Embryonic facial prominence (tissue), 1 donor: Measurements from ENCODE around the gene COL6A2.
"Not testable (repeated sequence)": the region's sequence is repeated elsewhere in the genome, so short reads cannot be mapped to it uniquely, and the experiment has no call there.

Experiments
- DNase-seq: peaks from one replicate; pipeline ENCODE4 v3.0.0-alpha.2; 2016; ENCODE audit errors: extremely low spot score

COL6A2 gene

DNA sequence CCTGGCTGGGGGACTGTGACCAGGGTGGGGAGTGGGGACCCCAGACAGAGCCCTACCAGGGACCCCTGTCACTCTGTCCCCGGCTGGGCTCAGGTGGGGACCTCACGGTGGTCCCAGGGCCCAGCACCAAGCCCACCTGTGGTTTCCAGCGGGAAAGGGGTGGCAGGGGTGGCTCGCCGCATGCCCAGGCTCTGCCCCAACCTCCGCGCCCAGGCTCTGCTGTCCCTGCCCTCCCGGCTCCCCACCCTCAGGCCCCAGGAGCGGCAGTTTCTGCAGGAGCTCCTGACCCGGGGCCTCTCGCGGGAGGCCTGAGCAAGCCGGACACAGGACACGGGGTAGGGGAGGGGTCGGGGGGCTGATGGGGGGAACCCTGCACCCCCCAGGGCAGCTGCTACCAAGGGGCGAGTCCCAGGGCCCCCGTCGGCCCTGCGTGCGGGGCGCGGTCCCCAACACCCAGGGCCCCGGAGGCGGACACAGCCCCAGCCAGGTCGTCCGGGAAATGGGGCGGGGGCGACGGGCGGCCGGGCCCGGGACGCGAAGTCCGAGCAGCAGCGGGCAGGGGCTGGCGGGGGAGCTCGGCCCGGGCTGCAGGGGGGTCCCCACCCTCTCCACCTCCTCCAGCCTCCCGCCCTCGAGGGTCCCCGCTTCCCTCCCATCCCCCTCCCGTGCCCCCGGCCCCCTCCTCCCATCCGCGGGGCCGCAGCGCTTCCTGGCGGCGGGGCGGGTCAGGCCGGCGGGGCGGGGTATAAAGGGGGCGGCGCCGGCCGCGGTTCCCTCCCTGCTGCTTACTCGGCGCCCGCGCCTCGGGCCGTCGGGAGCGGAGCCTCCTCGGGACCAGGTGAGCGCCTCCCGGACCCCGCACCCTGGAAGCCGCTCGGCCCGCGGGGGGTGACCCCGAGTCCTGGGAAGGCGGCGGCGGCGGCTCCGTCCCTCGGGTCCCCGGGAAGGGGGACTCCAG is at the start of gene COL6A2:
COL6A2 (plus strand) TSS at position 777 of the 958 bp plus-strand sequence.
- DNase-seq = peak; percentile 38

DNA sequence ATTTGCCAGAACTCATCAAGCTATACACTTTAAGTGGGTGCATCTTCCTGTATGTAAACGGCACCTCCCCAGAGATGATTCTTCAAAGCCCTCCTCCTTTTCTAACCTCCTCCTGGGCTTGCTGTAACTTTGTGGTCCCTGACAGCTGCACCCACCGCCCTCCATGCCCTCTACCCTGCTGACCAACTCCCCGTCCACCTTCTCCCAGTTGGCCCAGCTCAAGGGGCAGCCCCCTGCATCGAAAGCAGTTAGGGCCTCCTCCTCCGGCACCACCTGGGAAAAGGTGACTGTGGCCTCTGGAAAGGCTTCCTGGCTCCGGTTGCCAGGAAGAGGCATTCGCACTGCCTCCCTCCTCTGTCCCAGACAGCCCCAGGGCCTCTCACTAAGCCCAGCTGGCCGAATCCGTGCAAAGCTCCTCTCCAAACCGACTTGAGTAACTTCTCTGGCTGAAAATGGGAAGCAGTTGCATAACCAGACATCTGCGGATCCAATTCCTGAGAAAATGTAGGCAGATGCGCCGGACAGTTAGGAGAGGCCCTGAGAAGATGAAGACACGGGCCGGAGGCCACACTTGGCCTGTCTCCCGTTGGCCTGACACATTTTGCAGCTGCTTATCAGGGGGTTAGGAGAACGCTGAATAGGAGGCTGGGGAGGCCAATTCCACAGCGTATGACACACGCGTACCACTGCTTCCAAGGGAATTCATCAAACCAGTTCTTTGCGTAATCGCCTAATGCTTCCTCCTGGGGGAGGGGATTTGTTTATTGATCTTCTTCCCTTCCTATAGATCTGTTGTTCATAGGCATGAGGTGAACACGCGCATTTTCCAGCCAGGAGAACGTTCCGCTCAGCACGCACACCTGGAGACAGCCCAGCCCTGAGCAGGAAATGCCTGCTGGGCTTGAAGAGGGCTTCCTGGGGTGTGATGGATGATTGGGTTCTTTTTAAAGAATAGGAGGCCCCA is 48.7 kb upstream of the COL6A2 start:
- no peak for DNase-seq

DNA sequence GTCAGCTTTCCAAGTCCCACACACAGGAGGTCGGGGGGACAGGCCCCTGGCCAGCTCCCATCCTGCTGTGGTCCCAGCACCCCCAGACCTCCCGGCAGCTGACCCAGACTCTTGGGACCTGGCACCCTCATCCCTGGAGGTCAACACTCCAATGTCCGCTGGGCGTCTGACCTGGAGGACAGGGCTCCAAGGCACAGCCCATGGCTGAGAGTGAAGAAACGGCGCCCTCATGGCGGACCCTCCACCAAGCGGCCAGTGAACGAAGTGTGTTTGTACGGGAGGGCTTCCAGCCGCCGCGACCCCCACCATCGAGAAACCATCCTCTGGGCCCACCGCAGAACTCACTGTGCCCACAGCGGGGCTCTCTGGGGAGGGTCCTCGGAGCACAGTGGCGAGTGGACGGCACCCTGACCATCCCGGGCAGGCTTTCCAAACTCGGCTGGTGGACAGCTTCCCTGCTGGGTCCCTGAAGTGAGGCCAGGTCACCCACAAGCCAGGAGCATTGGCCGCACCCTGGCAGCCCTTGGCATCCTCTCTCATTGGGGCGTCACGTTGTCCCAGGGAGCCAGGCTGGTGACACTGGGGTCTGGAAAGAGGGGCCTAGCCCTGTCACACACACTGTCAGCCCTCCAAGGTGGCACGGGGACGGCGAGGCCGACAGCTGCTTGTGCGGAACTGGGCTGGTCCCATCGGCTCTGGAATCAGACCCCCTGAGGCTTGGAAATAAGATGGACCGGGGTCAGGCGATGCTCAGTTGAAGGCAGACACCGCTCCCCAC is 47.8 kb upstream of the COL6A2 start:
- DNase-seq = no peak

DNA sequence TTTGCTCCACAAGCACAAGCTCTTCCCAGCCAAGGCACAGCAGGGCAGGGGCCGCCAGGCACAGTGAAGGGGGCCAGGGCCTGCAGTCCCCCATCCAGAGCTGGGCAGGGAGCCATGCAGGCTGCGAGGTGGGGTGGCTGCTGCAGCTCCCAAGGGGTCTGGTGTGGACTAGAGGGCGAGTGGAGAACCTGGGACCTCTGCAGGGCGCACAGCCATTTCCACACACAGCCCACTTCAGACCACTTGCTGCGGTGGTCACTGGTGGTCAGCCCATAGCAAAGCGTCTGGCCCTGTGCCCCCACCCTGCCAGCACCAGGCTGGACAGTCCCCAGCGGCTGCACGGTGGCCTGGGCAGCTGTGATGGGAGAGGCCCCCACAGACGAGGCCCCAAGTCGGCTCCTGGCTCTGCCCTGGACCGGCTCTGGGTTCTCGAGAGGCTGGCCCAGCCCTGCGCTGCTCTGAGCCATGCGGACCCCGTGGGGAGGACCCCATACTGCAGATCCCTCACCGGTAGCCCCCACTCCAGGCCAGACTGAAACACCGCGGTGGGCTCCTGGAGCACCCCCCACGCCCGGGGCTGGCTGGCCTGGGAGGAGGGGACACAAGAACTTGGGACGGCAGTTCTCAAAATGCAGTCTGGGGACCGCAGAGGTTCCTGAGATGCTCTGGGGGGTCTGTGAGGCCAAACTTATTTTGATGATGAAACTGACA is 47.1 kb upstream of the COL6A2 start:
- no peak for DNase-seq

DNA sequence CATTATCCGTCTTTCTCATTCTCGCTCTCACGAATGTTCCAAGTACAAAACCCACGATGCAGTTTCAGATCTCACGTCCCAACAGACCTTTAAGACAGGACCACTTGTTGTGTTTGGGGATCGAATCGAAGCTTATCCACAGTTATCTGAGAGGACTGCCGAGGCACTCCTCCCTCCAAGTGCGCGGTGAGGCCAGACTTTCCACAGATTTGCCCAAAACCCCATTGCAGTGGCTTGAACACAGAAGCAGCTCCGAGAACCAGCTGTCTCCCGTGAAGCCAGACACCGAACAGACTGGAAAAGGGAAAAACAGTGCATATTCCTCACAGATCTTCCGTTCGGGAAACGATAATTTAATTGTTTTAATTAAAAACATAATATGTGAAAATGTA is 46.5 kb upstream of the COL6A2 start:
- no peak for DNase-seq

DNA sequence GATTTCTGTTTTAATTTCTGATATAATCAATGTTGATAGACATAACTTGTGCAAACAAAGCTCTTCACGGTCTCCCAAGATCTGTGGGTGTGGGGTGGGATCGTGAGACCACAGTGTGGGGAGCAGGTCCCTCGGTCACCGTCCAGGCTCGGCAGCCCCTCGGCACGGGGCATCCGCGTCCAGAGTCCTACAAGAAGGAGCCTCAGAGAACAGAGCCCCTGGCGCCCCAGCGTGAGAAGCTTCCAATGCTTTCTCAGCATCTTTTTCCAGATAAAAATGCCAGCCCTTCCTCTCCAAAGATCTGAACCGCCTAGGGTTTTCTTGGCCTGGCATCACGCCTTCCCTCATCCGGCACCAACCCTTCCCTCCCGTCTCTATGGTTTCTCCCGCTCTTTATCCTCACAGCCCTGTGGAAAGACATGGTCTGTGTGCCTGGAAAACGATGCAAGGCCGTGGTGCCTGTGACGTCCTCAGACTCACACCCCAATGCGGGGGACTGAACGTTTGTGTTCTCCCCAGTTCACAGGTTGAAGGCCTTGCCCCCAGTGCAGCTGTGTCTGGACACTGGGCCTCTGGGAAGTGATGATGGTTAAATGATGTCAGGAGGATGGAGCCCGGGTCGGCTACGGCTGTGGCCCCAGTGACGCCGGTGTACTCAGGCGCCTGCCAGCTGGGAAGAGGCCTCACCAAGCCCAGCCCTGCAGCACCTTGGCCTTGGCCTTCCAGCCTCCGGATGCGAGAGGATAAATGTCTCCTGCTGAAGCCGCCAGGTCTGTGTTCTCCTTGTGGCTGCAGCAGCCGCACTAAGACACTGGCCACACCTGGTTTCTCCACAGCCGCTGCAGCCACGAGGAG is 45.9 kb upstream of the COL6A2 start:
- no peak for DNase-seq

DNA sequence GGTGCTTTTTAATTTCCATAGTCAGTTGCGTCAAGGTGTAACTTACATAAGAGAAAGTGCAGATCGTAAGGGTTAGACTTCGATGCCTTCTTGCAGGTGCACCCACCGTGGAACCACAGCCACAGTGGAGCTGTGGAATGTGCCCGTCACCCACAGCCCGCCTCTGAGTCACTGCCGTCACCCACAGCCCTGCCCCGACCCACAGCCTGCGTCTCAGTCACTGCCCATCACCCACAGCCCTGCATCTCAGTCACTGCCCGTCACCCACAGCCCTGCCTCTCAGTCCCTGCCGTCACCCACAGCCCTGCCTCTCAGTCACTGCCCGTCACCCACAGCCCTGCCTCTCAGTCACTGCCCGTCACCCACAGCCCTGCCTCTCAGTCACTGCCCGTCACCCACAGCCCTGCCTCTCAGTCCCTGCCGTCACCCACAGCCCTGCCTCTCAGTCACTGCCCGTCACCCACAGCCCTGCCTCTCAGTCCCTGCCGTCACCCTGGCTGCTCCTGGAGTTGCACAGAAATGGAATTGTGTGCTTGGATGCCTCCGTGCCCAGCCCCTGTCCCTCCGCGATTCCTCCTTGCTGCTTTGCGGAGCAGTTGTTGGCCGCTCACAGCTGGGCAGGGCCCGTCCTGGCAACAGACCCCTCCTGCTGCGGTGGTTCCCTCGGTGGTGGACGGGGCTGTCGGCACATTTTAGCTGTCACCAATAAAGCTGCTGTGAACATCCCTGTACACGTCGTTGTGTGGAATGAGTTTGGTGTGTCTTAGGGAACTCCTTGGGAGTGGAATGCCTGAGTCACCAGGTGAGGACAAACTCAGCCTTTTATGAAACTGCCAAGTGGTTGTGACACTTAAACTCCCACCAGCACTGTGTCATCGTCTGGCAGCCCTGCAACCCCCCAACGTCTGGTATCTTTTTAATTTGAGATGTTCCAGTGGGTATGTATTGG is 44.9 kb upstream of the COL6A2 start:
- no peak for DNase-seq

DNA sequence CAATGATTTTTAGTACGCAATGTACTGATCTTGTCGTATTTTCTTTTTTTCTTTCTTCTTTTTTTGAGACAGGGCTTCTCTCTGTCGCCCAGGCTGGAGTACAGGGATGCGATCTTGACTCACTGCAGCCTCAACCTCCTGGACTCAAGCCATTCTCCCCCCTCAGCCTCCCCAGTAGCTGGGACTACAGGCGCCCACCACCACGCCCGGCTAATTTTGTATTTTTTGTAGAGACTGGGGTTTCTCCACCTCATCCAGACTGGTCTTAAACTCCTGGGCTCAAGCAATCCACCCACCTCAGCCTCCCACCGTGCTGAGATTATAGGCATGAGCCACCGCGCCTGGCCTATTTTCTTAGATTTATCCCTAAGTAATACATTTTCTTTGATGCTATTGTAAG is 43.9 kb upstream of the COL6A2 start:
- no peak for DNase-seq

DNA sequence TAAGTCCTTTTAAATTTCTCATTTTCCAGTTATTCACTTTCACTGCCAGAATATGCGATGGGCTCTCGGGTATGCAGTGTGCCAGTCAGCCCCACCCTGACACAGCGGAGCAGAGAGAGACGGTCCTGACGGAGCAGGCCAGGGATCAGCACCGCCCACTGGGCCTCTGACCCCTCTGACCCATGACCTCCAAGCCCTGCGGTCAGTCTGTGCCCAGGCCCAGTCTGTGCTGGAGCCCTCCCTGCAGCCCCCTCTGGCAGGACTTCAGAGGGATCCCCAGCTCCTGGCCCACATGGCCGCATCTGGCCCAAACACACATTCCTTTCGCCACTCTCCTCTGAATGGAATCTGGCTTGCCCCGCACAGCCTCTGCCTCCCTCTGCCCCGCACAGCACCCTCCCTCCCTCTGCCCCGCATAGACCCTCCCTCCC is 43.4 kb upstream of the COL6A2 start:
- DNase-seq = no peak

DNA sequence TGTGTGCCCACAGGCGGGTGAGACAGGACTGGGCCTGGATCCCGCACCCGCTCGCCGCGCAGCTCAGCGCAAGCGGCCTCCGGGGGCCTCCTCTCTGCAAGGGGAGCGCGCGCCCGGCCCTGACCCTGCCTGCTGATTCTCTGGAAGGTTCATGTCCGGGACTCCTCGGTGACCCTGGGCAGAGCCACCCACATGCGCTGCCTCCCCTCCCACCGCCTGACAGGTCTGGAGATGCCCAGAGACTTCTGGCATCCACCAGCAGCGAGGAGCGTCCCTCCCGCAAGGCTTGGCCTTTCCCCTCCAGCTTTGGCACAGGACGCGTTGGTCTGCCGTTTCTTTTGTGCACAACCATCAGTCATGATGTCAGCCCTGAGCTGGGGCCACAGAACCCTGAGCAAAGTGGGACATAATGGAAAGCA is 42.0 kb upstream of the COL6A2 start:
- DNase-seq = no peak

DNA sequence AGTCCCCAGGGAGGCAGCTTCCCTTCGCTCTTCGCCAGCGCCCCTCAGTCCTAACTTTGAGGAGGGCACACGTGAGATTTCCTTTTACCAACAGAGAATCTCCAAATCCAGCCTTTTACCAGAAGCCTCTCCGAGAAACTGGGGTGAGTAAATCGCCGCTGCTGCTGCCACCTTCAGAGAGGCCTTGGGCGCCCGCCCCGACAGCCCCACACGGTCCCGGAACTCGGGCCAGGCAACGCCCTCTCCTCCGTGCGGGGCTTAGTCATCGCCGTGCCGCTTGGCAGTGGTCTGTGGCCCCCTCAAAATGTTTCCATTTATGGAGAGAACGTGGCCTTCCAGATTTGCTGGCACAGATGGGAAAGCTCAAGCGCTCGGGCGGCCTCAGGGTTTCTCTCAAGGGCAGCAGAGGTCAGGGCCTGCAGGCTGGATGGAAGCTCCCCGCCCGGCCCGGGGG is 41.4 kb upstream of the COL6A2 start:
- peak; percentile 45 for DNase-seq

DNA sequence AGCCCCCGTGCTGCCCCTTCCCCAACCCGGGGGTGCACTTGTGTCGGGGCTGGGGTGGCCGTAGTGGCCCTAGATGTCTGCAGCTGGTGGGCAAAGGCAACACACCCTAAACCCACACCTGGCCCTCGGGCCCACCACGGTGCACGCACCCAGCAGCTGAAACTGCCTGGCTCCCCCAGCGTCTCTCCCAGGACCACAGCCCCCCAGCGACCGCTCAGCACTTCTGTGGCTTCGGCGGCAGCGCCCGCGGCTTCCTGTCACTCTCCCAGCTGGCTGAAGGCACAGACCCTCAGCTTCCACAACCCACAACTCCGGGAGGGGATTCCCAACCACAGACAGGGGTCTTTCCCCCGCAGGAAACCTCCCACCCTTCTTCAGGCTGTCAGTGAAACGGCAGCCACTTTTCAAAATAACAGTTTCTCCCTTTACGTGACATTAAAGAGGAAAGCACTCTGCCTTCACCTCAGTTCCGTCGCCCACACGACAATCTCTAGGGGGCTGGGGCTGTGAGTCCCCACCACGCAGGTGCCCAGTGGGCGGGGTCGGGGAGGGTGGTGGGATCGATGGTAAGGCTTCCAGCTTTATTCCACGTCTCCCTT is 40.7 kb upstream of the COL6A2 start:
- DNase-seq = no peak

DNA sequence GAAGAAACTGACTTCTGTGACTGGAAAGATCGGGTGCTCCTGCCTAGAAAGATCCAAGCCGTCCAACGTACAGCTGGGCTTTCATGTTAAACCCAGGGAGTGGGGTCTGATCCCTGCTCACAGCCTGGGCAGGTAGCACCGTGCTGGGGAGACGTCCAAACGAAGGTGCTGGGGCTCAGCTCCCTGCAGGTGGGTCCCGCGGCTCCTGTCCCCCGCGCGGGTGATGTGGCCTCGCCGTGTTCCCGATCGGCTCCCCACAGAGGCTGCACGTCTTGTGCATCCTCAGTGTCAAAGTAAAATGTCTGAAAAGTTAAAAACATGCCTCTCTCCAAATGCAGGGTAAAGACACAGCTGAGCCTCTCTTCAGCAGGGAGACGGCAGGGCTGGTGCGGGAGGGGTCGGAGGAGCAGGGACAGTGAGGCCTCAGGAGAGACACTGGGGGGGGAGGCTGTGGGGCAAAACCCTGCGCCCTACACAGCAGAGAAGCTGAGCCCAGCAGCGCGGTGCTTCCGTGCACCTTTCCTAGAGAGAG is 40.1 kb upstream of the COL6A2 start:
- DNase-seq = no peak

DNA sequence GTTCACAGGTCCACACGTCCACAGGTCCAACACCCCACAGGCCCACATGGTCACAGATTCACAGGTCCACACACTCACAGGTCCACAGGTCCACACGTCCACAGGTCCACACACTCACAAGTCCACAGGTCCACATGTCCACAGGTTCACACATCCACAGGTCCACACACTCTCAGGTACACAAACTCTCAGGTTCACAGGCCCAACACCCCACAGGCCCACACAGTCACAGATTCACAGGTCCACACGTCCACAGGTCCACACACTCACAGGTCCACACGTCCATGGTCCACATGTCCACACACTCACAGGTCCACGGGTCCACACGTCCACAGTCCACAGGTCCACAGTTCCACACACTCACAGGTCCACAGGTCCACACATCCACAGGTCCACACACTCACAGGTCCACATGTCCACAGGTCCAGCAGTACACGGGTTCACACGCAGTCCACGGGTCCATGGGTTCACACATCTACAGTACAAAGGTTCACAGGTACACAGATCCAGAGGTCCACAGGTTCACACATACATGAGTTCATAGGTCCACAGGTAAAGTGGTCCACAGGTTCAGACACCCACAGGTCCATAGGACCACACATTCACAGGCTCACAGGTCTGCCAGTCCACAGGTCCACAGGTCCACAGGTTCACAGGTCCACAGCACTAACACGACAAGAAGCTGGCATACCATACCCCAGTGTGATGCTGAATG is 39.3 kb upstream of the COL6A2 start:
- DNase-seq = no peak

DNA sequence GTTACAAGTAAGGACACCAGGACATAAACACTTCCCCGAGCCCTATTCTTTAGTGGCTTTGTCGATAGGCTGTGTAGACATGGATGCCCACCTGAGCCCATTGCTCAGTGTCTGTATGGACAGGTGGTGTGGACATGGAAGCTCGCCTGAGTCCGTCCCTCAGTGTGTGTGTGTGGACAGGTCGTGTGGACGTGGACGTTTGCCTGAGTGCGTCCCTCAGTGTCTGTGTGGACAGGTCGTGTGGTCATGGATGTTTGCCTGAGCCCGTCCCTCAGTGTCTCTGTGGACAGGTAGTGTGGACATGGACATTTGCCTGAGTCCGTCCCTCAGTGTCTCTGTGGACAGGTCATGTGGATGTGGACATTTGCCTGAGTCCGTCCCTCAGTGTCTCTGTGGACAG is 38.7 kb upstream of the COL6A2 start:
- DNase-seq = no peak

DNA sequence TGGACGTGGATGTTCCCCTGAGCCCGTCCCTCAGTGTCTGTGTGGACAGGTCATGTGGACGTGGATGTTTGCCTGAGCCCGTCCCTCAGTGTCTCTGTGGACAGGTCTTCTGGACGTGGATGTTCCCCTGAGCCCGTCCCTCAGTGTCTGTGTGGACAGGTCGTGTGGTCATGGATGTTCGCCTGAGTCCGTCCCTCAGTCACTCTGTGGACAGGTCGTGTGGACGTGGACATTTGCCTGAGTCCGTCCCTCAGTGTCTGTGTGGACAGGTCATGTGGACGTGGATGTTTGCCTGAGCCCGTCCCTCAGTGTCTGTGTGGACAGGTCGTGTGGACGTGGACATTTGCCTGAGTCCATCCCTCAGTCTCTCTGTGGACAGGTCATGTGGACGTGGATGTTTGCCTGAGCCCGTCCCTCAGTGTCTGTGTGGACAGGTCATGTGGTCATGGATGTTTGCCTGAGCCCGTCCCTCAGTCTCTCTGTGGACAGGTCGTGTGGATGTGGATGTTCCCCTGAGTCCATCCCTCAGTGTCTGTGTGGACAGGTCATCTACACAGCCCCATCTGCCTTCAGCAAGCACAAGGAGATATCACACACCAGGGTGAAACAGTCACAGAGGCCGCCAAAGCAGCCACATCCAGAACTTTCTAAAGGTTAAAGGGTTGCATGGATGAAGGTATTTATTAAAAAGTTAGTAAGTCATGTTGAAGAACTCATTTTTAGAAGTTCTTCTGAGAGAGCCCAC is 38.0 kb upstream of the COL6A2 start:
- not testable (repeated sequence) for DNase-seq

DNA sequence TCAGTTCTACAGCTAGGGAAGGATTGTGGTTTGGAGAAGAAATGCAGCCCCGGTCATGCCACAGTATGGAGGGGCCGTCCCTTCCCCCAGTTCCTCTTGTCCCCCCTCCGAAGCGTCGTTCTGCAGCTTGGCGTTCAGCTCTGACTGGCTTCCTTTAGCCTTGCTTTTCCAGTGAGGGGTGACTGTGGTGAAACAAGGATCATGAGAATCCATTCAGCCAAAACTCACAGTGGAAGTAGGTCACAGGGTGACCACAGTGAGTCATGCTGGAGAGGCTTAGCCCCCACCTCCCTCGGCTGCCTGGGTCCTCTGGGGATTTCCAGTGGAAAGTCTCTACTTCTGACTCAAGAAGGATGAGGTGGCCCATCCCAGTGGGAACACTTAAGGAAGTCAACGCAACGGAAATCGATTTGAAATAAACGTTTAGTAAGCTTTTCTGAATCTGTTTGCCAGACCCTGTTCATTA is 37.3 kb upstream of the COL6A2 start:
- no peak for DNase-seq
